Astrocyte (in vitro differentiated cells and primary cell): ENCODE data around the gene EYS.

Source experiments
- CTCF ChIP-seq: IDR thresholded peaks from 2 replicates; pipeline ENCODE4 v1.5.1; 2011; ENCODE audit warnings: low read depth, mild to moderate bottlenecking, inconsistent platforms, low read length, moderate library complexity; ENCODE audit not compliant: insufficient read depth
- EZH2 ChIP-seq: IDR thresholded peaks from 2 replicates; pipeline ENCODE4 v1.6.1; 2012; ENCODE audit warnings: mild to moderate bottlenecking, low read length, inconsistent platforms; ENCODE audit not compliant: insufficient read depth

GRCh38 chr6:65398851-65399250 lies 308.2 kb downstream of the EYS start:
- TF ChIP-seq CTCF (no peak), EZH2 (no peak)
